ACC112 (cell line): ENCODE measurements around the gene CTDSPL2.
A peak's percentile ranks its signal among the peaks of the same experiment; 100 is the strongest.

Source experiments
- H2AFZ ChIP-seq: fragments of 200-600 bp; sonication (generic); one replicate; pipeline ENCODE4 v1.6.0; 2017; ENCODE audit warnings: antibody characterized with exemption, low read length; ENCODE audit not compliant: unreplicated experiment
- H3K27ac ChIP-seq: fragments of 200-600 bp; sonication (generic); 2 replicates; pipeline ENCODE4 v1.5.1; 2014; ENCODE audit warnings: low read depth, mild to moderate bottlenecking, antibody characterized with exemption, low read length, moderate library complexity
- H3K27me3 ChIP-seq: fragments of 200-600 bp; sonication (generic); 2 replicates; pipeline ENCODE4 v1.6.1; 2014; ENCODE audit warnings: mild to moderate bottlenecking, antibody characterized with exemption, low read length, moderate library complexity, mixed read lengths; ENCODE audit not compliant: insufficient read depth
- H3K36me3 ChIP-seq: fragments of 200-600 bp; sonication (generic); 2 replicates; pipeline ENCODE4 v1.6.1; 2016; ENCODE audit warnings: mild to moderate bottlenecking, antibody characterized with exemption, low read length, moderate library complexity, mixed read lengths; ENCODE audit not compliant: insufficient read depth
- H3K4me1 ChIP-seq: fragments of 200-600 bp; sonication (generic); one replicate; pipeline ENCODE4 v1.6.1; 2016; ENCODE audit warnings: low read length, mixed read lengths; ENCODE audit not compliant: insufficient read depth, unreplicated experiment, control insufficient read depth
- H3K4me3 ChIP-seq: fragments of 200-600 bp; sonication (generic); 2 replicates; pipeline ENCODE4 v1.5.1; 2014; ENCODE audit warnings: mild to moderate bottlenecking, low read depth, low read length
- H3K79me2 ChIP-seq: fragments of 200-600 bp; sonication (generic); one replicate; pipeline ENCODE4 v1.6.0; 2016; ENCODE audit warnings: low read length; ENCODE audit not compliant: control insufficient read depth, unreplicated experiment, insufficient read depth

The CTDSPL2 gene

DNA sequence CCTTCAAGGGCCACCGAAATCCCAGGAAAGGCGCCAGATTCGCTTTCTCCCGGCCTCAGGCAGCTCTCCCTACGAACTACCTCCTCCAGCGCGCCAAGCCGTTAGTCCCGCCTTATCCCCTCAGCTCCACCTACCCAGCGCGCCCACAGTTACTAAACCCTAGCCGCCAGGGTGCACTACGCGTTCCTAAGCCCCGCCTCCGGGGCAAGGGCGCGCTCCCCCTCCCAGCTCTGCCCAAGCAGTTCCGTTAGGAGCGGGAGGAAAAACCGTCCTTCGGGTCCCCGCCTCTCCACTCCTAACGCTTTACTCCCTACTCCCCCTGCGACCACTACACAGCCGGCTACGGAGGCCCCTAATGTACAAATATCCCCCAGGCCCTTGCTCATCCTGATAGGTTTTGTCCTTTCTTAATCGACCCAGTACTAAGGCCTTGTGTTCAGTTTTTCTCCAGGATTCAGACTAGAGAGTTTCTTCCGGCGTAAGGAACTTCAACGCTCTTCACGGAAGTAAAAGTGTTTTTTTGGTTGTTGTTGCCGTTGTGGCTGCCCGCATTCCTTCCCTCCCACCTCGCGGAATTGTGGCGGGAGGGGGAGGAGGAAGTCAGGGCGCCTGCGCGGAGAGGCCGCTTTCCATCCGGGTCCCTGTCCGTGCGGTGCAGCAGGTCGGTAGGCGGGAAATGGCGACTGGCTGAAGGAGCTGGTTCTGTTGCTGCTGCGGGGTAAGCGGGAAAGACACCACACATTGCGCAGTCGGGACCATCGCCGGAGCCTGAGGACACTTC is at the start of gene CTDSPL2:
Gene CTDSPL2, plus strand, starts transcription at position 655 of the 781 bp plus-strand sequence. CDS start 31,386 bp downstream, outside the sequence.
- H2AFZ ChIP-seq = peak within 1 kb of the TSS; percentile 100
- H3K4me3 ChIP-seq = peak within 1 kb of the TSS; percentile 98
- no peaks in the 10 kb centered on the region for H3K36me3 ChIP-seq
- no peaks in the 10 kb centered on the region for H3K27me3 ChIP-seq
- peaks cover 46% of the 10 kb centered on the region for H3K79me2 ChIP-seq
- peak within 1 kb of the TSS; percentile 100 for H3K27ac ChIP-seq
- peaks cover 21% of the 10 kb centered on the region for H3K4me1 ChIP-seq

DNA sequence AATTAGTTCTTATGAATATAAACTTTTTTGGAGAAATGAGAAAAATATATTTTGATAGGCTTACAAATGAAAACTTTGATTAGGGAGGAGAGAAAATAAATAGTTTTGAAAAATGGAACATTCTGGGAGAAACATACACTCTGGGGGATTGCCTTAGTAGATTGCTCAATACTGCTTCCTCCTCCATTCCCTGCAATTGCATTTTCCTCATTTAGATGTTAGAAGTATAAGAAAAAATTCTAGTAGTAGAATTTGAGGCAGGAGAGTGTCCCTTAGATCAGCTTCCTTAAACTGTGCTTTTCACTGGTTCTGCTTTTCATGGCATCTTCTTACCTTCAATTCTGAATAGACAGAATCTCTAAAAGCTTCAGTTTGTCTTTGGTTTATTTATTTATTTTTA is 46.2 kb upstream of the CTDSPL2 start:
- peaks cover 4% of the 10 kb centered on the region; the same call in 1 of the 2 replicates for H3K36me3 ChIP-seq
- no peak overlapping the region for H3K27ac ChIP-seq

DNA sequence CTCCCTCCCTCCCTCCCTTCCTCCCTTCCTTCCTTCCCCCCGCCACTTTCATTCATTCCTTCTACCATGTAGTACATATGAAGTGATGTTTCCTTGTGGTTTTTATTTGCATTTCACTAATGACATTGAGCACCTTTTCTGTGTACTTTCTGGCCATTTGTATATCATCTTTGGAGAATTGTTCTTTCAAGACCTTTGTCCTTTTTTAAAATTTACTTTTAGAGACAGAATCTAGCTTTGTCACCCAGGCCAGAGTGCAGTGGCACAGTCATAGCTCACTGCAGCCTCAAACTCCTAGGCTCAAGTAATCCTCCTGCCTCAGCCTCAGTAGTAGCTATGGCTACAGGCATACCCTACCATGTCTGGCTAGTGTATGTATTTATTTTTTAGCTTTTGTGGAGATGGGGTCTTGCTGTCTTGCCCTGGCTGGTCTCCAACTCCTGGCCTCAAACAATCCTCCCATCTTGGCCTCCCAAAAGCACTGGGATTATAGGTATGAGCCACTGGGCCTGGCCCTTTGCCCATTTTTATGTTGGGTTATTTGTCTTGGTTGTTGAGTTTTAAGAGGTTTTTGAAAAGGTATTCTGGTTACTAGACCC is 42.0 kb upstream of the CTDSPL2 start:
- H3K36me3 ChIP-seq = peaks cover 4% of the 10 kb centered on the region; the same call in 1 of the 2 replicates
- peaks cover 12% of the 10 kb centered on the region for H3K4me1 ChIP-seq
- no peaks in the 10 kb centered on the region for H3K79me2 ChIP-seq
- H2AFZ ChIP-seq = no peak overlapping the region
- no peak overlapping the region for H3K4me3 ChIP-seq
- H3K27me3 ChIP-seq = no peaks in the 10 kb centered on the region
- peak overlapping the region; percentile 85 for H3K27ac ChIP-seq

More for the DNA sequence above, 46.2 kb upstream of the CTDSPL2 start:
- Histone ChIP-seq H3K4me3 (no peak overlapping the region), H2AFZ (no peak overlapping the region), H3K79me2 (no peaks in the 10 kb centered on the region), H3K27me3 (no peaks in the 10 kb centered on the region), H3K4me1 (peaks cover 19% of the 10 kb centered on the region)

DNA sequence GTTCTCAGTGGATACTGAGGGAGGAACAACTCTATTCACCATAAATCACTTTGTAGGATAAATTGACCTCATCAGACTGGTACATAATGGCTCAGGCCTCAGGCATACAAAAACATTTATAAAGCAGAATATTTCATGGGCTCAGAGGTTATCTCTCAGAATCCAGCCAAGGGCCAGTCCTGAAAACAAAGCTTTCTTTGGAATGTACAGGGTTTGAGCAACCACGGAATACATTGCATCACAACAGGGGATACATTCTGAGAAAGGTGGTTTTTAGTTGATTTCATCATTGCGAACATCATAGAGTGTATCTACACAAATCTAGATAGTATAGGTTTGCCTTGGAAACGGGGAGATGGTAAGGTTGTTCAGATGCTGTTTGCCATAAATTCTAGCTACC is 33.4 kb upstream of the CTDSPL2 start:
- H3K4me1 ChIP-seq = peaks cover 6% of the 10 kb centered on the region
- H3K36me3 ChIP-seq = no peaks in the 10 kb centered on the region
- H2AFZ ChIP-seq = no peak overlapping the region
- no peak overlapping the region for H3K27ac ChIP-seq
- H3K79me2 ChIP-seq = no peaks in the 10 kb centered on the region
- H3K27me3 ChIP-seq = no peaks in the 10 kb centered on the region
- no peak overlapping the region for H3K4me3 ChIP-seq

DNA sequence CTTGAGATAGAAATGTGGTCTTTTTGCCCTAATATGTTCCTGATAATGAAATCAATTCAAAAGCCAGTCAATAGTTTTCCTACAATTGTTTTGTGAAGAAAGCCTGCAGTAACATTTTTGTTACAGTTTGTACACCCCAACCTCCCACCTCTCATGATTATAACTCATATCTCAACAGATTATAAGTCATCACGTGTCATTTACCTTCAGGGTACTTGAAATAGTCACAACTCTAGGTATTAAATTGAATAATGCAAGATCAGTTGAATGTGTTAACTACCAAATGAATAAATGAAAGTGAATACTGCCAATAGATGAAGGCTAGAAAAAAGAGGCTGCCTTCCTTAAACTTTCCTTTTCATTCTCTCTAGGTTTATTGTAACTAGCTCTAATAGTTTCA is 32.9 kb upstream of the CTDSPL2 start:
- no peak overlapping the region for H3K4me3 ChIP-seq
- H2AFZ ChIP-seq = no peak overlapping the region
- H3K27me3 ChIP-seq = no peaks in the 10 kb centered on the region
- H3K79me2 ChIP-seq = no peaks in the 10 kb centered on the region
- no peaks in the 10 kb centered on the region for H3K36me3 ChIP-seq
- peaks cover 6% of the 10 kb centered on the region for H3K4me1 ChIP-seq
- H3K27ac ChIP-seq = no peak overlapping the region

DNA sequence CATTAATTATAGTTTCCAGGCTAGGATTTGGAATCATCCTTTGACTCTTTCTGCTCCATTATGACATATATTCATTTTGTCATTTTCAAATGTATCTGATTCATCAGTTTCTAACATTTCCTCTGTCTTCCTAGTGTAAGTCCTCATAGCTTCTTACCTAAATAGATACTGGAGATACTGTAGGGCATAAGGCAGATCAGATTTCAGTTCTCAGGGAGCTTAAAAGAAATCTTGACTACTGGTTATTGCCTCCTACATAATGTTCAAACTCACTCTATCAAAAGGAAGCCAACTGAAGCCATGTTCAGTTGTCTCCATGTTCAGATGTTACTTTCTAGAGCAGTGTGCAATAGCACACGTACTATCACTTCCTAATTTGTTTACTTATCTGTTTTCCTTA is 29.6 kb upstream of the CTDSPL2 start:
- Histone ChIP-seq H3K4me1 (peaks cover 6% of the 10 kb centered on the region), H3K4me3 (no peak overlapping the region), H3K27ac (no peak overlapping the region)

DNA sequence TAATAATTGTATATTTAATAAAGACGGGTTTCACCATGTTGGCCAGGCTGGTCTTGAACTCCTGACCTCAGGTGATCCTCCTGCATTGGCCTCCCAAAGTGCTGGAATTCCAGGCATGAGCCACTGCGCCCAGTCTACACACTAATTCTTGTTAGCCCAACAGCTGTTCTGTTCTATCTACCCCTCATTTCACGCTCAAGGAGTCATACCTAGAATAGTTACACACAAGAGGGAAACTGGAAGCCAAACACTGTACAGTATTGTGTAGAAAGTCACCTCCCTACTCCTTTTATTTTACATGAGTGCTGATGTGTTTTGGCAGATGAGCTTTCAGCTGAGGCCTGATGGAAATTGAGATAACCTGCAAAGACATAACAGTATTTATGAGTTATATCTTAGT is 13.4 kb upstream of the CTDSPL2 start:
- Histone ChIP-seq H3K27me3 (no peaks in the 10 kb centered on the region), H2AFZ (no peak overlapping the region), H3K79me2 (no peaks in the 10 kb centered on the region), H3K4me1 (no peaks in the 10 kb centered on the region), H3K36me3 (no peaks in the 10 kb centered on the region), H3K27ac (no peak overlapping the region), H3K4me3 (no peak overlapping the region)

More for the DNA sequence above, 29.6 kb upstream of the CTDSPL2 start:
- no peaks in the 10 kb centered on the region; the same call in 1 of the 2 replicates for H3K36me3 ChIP-seq
- H3K27me3 ChIP-seq = no peaks in the 10 kb centered on the region
- H3K79me2 ChIP-seq = no peaks in the 10 kb centered on the region
- H2AFZ ChIP-seq = no peak overlapping the region

DNA sequence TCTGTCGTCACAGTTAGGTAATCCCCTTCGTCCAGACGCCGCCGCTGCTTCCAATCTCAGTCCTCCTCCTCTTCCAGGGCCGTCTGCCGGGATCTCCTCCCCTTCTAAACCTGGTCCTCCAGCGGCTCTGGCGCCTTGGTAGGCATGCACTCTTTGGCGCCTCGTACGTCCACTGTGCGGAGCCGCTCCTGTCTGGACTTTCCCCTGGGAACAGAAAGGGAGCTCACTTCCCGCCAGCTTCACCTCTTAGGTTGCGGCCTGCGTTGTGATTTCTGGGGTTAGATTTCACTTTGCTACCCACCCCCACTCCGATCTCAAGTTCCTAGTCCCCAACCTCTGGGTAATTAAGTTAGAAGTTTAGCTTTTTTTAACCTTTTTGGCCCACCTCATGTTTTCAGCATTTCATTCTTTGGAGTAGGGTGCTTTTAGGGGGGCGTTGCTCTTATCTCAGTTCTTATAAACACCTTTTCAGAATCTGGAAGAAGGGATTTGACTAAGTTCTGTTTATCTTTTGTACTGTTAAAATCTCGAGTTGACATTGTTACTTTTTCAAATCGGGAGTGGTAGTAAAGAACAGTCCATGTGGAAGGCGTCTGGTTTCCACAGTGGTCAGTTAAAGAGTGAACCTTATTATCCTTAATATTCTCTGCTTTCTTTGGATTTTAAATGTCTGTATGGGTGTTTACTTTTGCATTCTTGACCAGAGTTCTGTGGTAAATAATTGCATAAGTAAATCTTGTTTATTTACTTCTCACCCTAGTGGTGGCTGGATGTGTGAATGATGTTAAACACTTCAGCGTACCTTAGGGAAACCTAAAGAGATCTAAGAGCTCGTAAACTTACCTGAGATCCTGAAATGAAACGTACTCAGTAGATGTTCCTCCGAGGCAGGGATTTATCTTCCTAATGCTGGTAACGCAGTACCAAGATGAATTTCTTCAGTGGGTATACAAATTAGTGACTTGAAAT is 611 bp downstream of the CTDSPL2 start:
- Histone ChIP-seq H2AFZ (peak overlapping the region; percentile 100), H3K36me3 (no peaks in the 10 kb centered on the region), H3K27ac (peak overlapping the region; percentile 100)

DNA sequence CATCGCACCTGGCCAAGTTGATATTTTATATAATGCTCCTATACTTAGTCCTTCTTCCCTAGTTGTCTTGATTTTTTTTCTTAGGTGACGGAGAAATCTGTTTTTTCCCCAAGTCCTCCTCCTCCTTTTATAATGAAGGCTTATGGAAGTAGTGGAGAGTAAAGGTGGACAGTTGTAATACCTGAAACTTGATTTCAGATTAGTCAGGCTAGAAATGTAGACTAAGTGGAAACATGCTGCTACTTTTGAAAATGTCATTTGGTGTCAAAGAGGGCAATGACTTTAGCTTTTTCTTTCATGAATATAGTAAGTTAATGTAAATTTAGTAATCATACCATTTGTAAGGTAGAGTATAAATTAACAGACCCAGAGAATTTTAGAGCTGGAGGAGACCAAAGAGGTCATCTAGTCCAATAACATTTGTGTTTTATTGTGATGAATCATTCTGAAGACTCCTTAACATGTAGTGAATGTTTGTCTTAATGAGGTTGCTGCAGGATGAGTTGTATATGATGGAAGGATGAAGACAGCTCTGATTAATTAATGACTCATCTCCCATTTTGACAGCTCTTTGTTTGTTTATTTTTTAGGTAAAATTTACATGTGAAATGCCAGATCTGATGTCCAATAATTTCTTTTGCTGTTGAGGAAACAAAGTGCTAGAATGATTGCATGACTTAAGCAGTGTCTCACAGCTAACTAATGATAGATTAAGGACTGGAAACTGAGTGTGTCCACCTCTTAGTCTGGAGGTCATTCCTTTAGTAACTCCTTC is 8.7 kb downstream of the CTDSPL2 start:
- H2AFZ ChIP-seq = no peak overlapping the region
- no peak overlapping the region for H3K4me3 ChIP-seq
- H3K79me2 ChIP-seq = peaks cover 97% of the 10 kb centered on the region
- peaks cover 13% of the 10 kb centered on the region for H3K4me1 ChIP-seq
- no peak overlapping the region for H3K27ac ChIP-seq
- no peaks in the 10 kb centered on the region for H3K27me3 ChIP-seq
- peaks cover 11% of the 10 kb centered on the region; the same call in 1 of the 2 replicates for H3K36me3 ChIP-seq

More for the DNA sequence above, 611 bp downstream of the CTDSPL2 start:
- H3K27me3 ChIP-seq = no peaks in the 10 kb centered on the region
- peak overlapping the region; percentile 98 for H3K4me3 ChIP-seq
- peaks cover 55% of the 10 kb centered on the region for H3K79me2 ChIP-seq
- peaks cover 21% of the 10 kb centered on the region for H3K4me1 ChIP-seq

DNA sequence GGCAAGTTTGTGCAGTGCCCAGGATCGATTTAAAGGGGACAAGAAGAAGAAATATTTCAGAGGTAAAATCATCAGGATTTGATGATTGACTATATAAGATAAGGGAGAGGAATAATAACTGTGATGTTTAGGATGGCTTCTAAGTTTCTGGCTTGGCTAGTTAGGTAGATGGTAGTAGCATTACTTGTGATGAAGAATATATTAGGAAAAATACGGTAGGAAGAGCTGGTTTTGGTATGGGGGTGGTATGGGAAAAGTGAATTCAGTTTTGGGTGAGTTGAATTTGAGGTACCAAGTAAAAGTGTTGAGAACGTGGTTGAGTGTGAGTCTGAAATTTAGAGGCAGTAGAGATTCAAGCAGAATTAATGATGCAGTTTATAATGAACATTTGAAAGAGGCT is 11.0 kb downstream of the CTDSPL2 start:
- H3K79me2 ChIP-seq = peaks cover 95% of the 10 kb centered on the region
- H3K4me3 ChIP-seq = no peak overlapping the region
- H3K4me1 ChIP-seq = peaks cover 13% of the 10 kb centered on the region
- H3K27ac ChIP-seq = no peak overlapping the region
- H3K27me3 ChIP-seq = no peaks in the 10 kb centered on the region
- no peak overlapping the region for H2AFZ ChIP-seq
- H3K36me3 ChIP-seq = peaks cover 21% of the 10 kb centered on the region; the same call in 1 of the 2 replicates
